H1 (cell line): ENCODE results near the gene FBP1. TPM values are rescaled to one million over a fixed set of nuclear protein-coding genes. Genes with fewer than 3 reads are reported as not detected.

ENCODE experiments used
- CREB1 ChIP-seq: IDR thresholded peaks from 2 replicates; pipeline ENCODE4 v1.6.1; 2012; ENCODE audit warnings: inconsistent platforms
- CTCF ChIP-seq, 3 experiments: IDR thresholded peaks; 1 replicate in 2 of 3; 2 replicates in 1 of 3; pipeline versions ENCODE4 v1.5.1 to v1.6.1; 2011; ENCODE audit warnings: low read length in 3 of 3, mild to moderate bottlenecking in 3 of 3, inconsistent platforms in 2 of 3, low read depth in 1 of 3, moderate library complexity in 1 of 3; ENCODE audit not compliant: insufficient read depth in 1 of 3; ENCODE audit errors: control extremely low read depth in 1 of 3
- E2F6 ChIP-seq: IDR thresholded peaks from 2 replicates; pipeline ENCODE4 v1.6.1; 2012; ENCODE audit warnings: inconsistent platforms
- EGR1 ChIP-seq: IDR thresholded peaks from 2 replicates; pipeline ENCODE4 v1.6.1; 2011; ENCODE audit warnings: low read depth, low read length, borderline replicate concordance
- FOSL1 ChIP-seq: IDR thresholded peaks from 2 replicates; pipeline ENCODE4 v1.6.1; 2011; ENCODE audit warnings: mild to moderate bottlenecking, low read depth, low read length, moderate library complexity; ENCODE audit not compliant: insufficient read depth
- GTF2F1 ChIP-seq: IDR thresholded peaks from 2 replicates; pipeline ENCODE4 v1.6.1; 2012; ENCODE audit warnings: low read depth, low read length, improper control_type of control experiment, borderline replicate concordance
- HDAC6 ChIP-seq: IDR thresholded peaks from one replicate; pipeline ENCODE4 v1.7.1; 2012; ENCODE audit warnings: low read depth, mild to moderate bottlenecking, inconsistent platforms, low read length, moderate library complexity
- MAFK ChIP-seq: IDR thresholded peaks from 2 replicates; pipeline ENCODE4 v1.6.1; 2012; ENCODE audit warnings: low read depth, mild to moderate bottlenecking, improper control_type of control experiment, low read length
- NANOG ChIP-seq: IDR thresholded peaks from 2 replicates; pipeline ENCODE4 v1.6.1; 2011; ENCODE audit warnings: low read length, low read depth, mild to moderate bottlenecking, inconsistent platforms; ENCODE audit not compliant: insufficient read depth, poor library complexity, severe bottlenecking
- NRF1 ChIP-seq: IDR thresholded peaks from 2 replicates; pipeline ENCODE4 v1.6.1; 2011; ENCODE audit warnings: mild to moderate bottlenecking, low read depth, low read length, improper control_type of control experiment
- PHF8 ChIP-seq: fragments of 200-600 bp; sonication (generic); conservative IDR thresholded peaks from 2 replicates; pipeline ENCODE4 v1.7.1; 2012; ENCODE audit warnings: low read depth, mild to moderate bottlenecking, inconsistent platforms, low read length, moderate library complexity
- POLR2A ChIP-seq, 2 experiments: IDR thresholded peaks; 1 replicate in 1 of 2; 2 replicates in 1 of 2; pipeline ENCODE4 v1.6.1; 2011; ENCODE audit warnings: low read depth in 2 of 2, low read length in 2 of 2, mild to moderate bottlenecking in 2 of 2; ENCODE audit errors: control extremely low read depth in 1 of 2
- POLR2AphosphoS5 ChIP-seq: IDR thresholded peaks from 2 replicates; pipeline ENCODE4 v1.6.1; 2011; ENCODE audit warnings: low read depth, low read length
- POU5F1 ChIP-seq: IDR thresholded peaks from 2 replicates; pipeline ENCODE4 v1.6.1; 2011; ENCODE audit warnings: low read depth, mild to moderate bottlenecking, low read length, moderate library complexity
- RFX5 ChIP-seq: IDR thresholded peaks from 2 replicates; pipeline ENCODE4 v1.6.1; 2011; ENCODE audit warnings: low read depth, low read length, improper control_type of control experiment, borderline replicate concordance
- SIN3A ChIP-seq, 2 experiments: IDR thresholded peaks in 1 of 2; conservative IDR thresholded peaks in 1 of 2; 2 replicates each; pipeline ENCODE4 v1.6.1; 2011 to 2012; ENCODE audit warnings: low read length in 2 of 2, improper control_type of control experiment in 1 of 2, low read depth in 1 of 2, mild to moderate bottlenecking in 1 of 2
- SP1 ChIP-seq: IDR thresholded peaks from 2 replicates; pipeline ENCODE4 v1.6.1; 2011; ENCODE audit warnings: low read depth, low read length
- SP4 ChIP-seq: IDR thresholded peaks from 2 replicates; pipeline ENCODE4 v1.6.1; 2012; ENCODE audit warnings: low read length, inconsistent platforms
- TAF1 ChIP-seq: IDR thresholded peaks from 2 replicates; pipeline ENCODE4 v1.6.1; 2011; ENCODE audit warnings: mild to moderate bottlenecking, low read depth, low read length
- TAF7 ChIP-seq: optimal IDR thresholded peaks from 2 replicates; pipeline ENCODE3; 2011; ENCODE audit warnings: low read depth, mild to moderate bottlenecking, inconsistent platforms, low read length, moderate library complexity, borderline replicate concordance
- YY1 ChIP-seq: IDR thresholded peaks from 2 replicates; pipeline ENCODE4 v1.6.1; 2011; ENCODE audit warnings: low read depth, mild to moderate bottlenecking, low read length
- polyA plus RNA-seq, 7 experiments: library from polyadenylated mRNA; depleted of rRNA in 3 of 7; stranded (reverse) in 5 of 7; unstranded in 2 of 7; fragments of >200 nt in 5 of 7; fragments of 200-250 nt in 2 of 7; gene quantifications; 1 replicate in 5 of 7; 2 replicates in 1 of 7; 4 replicates in 1 of 7; pipeline versions ENCODE4 v1.2.1 to v1.2.3, GENCODE V29; 2011 to 2013; ENCODE audit warnings: missing spikeins in 2 of 7, mixed read lengths in 2 of 7
- total RNA-seq: library from RNA; stranded (reverse); fragmentation: NEBNext Ultra II Directional; extraction: Animal tissue kit (Norgen Biotek cat#: 25700); gene quantifications from 2 replicates; pipeline ENCODE4 v1.2.1, GENCODE V29; 2021

Gene FBP1
- total and polyA plus RNA-seq, 2 of the 8 experiments (the other 6 are each of a cell fraction or from before 2014, with no cell fraction given) = 1.0 to 4.1 TPM

- no peak for TF ChIP-seq HDAC6
- 0 out of 2 replicates have a peak, but pooled peaks have one; percentile 9 for TF ChIP-seq YY1
- TF ChIP-seq SP4 = no peak; the same call in 1 of the 2 replicates
- peak; percentile 93 for TF ChIP-seq PHF8
- no peak; the same call in 1 of the 2 replicates for TF ChIP-seq GTF2F1
- no peak; the same call in 1 of the 2 replicates for TF ChIP-seq NRF1
- no peak for TF ChIP-seq FOSL1
- peak; percentile 78 to 89 (median 84) for TF ChIP-seq CTCF (IDR thresholded peaks at IDR 0.05; ENCODE audit: control extremely low read depth in 1 of 3, insufficient read depth in 1 of 3, low read depth in 1 of 3, low read length in 3 of 3)
- TF ChIP-seq POU5F1 = no peak
- TF ChIP-seq POLR2AphosphoS5 = peak; percentile 94
- TF ChIP-seq RFX5 = no peak
- TF ChIP-seq TAF1 = peak; percentile 90
- TF ChIP-seq MAFK = no peak
- no peak for TF ChIP-seq EGR1
- peak; percentile 68 for TF ChIP-seq CREB1
- TF ChIP-seq POLR2A (IDR thresholded peaks at IDR 0.05; ENCODE audit: control extremely low read depth in 1 of 2, low read depth in 2 of 2, low read length in 2 of 2) = peak; percentile 91 to 94
- TF ChIP-seq SIN3A (conservative IDR thresholded peaks at IDR 0.05 in 1 of 2, IDR thresholded peaks at IDR 0.05 in 1 of 2; ENCODE audit: low read depth in 1 of 2, low read length in 2 of 2) = 0 out of 4 replicates have a peak, but pooled peaks of 1 of the 2 experiments have one; percentile 21
- TF ChIP-seq NANOG = no peak
- peak; percentile 95 for TF ChIP-seq SP1
- TF ChIP-seq E2F6 = peak; percentile 21
- peak; percentile 80 for TF ChIP-seq TAF7
These were observed 84.6 kb downstream of the FBP1 start, which contains the start of gene PCAT7 (continued) for GRCh38 chr9:94554439-94555331.
